Activated CD8-positive, alpha-beta T cell treated with anti-CD3 and anti-CD28 coated beads for 36 hours (primary cell): Measurements from ENCODE around the gene ELP4. TPM values are rescaled to one million over a fixed set of nuclear protein-coding genes. Genes with fewer than 3 reads are reported as not detected.

Experiments
- ATAC-seq: fragments of 200-7000 bp; cut with Tn5 transposase; one replicate; pipeline ENCODE4 v1.10.0; 2021; ENCODE audit warnings: mild to moderate bottlenecking, moderate library complexity
- CTCF ChIA-PET: fragments of 350-600 bp; sonication (Branson Sonifier 250); formaldehyde crosslinking; loops from one replicate; lab custom pipeline; 2021; ENCODE audit warnings: antibody characterized with exemption; lab: Charles Lee
- POLR2A ChIA-PET: fragments of 350-600 bp; sonication (Branson Sonifier 250); formaldehyde crosslinking; loops from one replicate; lab custom pipeline; 2021; ENCODE audit warnings: antibody characterized with exemption; lab: Charles Lee
- DNase-seq: peaks from one replicate; pipeline ENCODE4 v3.0.0-alpha.2; 2020
- H3K27ac Mint-ChIP-seq: one replicate; pipeline ENCODE4 v1.8.0; 2021; ENCODE audit warnings: mild to moderate bottlenecking, mixed read lengths
- H3K27me3 Mint-ChIP-seq: one replicate; pipeline ENCODE4 v1.8.0; 2021; ENCODE audit warnings: mixed read lengths
- H3K36me3 Mint-ChIP-seq: one replicate; pipeline ENCODE4 v1.8.0; 2021; ENCODE audit warnings: low read depth, mixed read lengths
- H3K4me1 Mint-ChIP-seq: one replicate; pipeline ENCODE4 v1.8.0; 2021; ENCODE audit warnings: low read depth, mixed read lengths
- H3K4me3 Mint-ChIP-seq: one replicate; pipeline ENCODE4 v1.8.0; 2021; ENCODE audit warnings: mild to moderate bottlenecking, moderate library complexity, mixed read lengths
- H3K9me3 Mint-ChIP-seq: one replicate; pipeline ENCODE4 v1.8.0; 2021; ENCODE audit warnings: mixed read lengths
- intact Hi-C: fragments of 100-400 bp; cut with micrococcal nuclease; formaldehyde crosslinking; loops from one replicate; pipeline ENCODE4 v1.10.0; 2022
- total RNA-seq, 2 experiments: library from RNA; stranded (reverse); gene quantifications; one replicate each; pipeline ENCODE4 v1.2.3, GENCODE V29; 2021
- TF ChIP-seq, protein P1 (sequence below): fragments of 200-600 bp; IDR thresholded peaks from one replicate; pipeline ENCODE4 v1.8.0; 2022; ENCODE audit warnings: antibody characterized with exemption, mild to moderate bottlenecking

The ELP4 gene
- total RNA-seq, 2 experiments from 2014 or later: 21.1 to 21.6 TPM

DNA sequence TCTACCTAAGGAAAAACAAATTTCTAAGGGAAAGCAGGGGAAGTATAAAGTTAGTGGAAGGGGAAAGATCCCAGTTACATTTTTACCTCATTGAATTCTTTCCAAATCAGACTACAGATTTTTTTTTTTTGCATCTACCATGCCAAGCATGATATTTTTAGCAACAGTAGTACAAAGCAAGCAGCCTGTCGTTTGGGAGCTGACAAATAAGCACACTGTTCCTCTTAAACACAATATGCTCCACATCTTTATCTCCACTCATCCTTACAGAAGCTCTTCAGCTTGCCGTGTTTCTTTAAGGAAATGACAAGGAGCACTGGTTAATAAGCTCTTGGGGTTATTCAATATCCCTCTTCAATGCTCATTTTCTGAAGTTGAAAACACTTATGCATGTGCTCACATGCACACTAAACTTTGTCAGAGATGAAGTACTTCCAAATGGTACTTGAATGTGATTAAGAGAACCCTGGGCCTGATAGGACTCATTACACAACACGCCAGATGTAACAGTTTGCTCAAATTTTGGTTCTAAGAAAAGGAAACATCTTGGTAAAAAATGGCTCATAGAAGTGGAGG lies 247.8 kb downstream of the ELP4 start:
- ATAC-seq (no peak), DNase-seq (no peak)
- no peak overlapping the region for H3K4me3 Mint-ChIP-seq

GRCh38 chr11:31761636-31762035 lies 252.1 kb downstream of the ELP4 start:
- H3K27ac Mint-ChIP-seq: no peak overlapping the region
- no peaks in the 10 kb centered on the region for H3K9me3 Mint-ChIP-seq
- TF ChIP-seq, protein P1, sequence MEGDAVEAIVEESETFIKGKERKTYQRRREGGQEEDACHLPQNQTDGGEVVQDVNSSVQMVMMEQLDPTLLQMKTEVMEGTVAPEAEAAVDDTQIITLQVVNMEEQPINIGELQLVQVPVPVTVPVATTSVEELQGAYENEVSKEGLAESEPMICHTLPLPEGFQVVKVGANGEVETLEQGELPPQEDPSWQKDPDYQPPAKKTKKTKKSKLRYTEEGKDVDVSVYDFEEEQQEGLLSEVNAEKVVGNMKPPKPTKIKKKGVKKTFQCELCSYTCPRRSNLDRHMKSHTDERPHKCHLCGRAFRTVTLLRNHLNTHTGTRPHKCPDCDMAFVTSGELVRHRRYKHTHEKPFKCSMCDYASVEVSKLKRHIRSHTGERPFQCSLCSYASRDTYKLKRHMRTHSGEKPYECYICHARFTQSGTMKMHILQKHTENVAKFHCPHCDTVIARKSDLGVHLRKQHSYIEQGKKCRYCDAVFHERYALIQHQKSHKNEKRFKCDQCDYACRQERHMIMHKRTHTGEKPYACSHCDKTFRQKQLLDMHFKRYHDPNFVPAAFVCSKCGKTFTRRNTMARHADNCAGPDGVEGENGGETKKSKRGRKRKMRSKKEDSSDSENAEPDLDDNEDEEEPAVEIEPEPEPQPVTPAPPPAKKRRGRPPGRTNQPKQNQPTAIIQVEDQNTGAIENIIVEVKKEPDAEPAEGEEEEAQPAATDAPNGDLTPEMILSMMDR: no peak
- CTCF ChIA-PET: interaction anchor here (0.9 kb wide), 1 partner anchor 410 kb away, joined by 3 read pairs; no protein-coding TSS in a partner anchor
- ATAC-seq (no peak), DNase-seq (no peak)
- intact Hi-C loops: no loop called here
- H3K4me1 Mint-ChIP-seq: no peaks in the 10 kb centered on the region
- H3K4me3 Mint-ChIP-seq: no peak overlapping the region
- no peaks in the 10 kb centered on the region for H3K36me3 Mint-ChIP-seq
- POLR2A ChIA-PET: no interaction called here
- no peaks in the 10 kb centered on the region for H3K27me3 Mint-ChIP-seq

More for the DNA sequence above, 247.8 kb downstream of the ELP4 start:
- Mint-ChIP-seq H3K9me3 (no peaks in the 10 kb centered on the region), H3K27ac (no peak overlapping the region), H3K36me3 (no peaks in the 10 kb centered on the region), H3K27me3 (no peaks in the 10 kb centered on the region), H3K4me1 (no peaks in the 10 kb centered on the region)
- intact Hi-C loops: no loop called here
- ChIA-PET CTCF (no interaction called here), POLR2A (no interaction called here)
- TF ChIP-seq, protein P1: no peak

GRCh38 chr11:31763296-31763695 lies 253.7 kb downstream of the ELP4 start:
- POLR2A ChIA-PET: interaction anchor here (0.6 kb wide), 1 partner anchor 170 kb away, joined by 3 read pairs; no protein-coding TSS in a partner anchor
- CTCF ChIA-PET: no interaction called here
- no peak for DNase-seq
- H3K9me3 Mint-ChIP-seq: no peaks in the 10 kb centered on the region
- TF ChIP-seq, protein P1: no peak
- no peaks in the 10 kb centered on the region for H3K36me3 Mint-ChIP-seq
- no peak for ATAC-seq
- no peak overlapping the region for H3K4me3 Mint-ChIP-seq
- no peaks in the 10 kb centered on the region for H3K27me3 Mint-ChIP-seq
- H3K4me1 Mint-ChIP-seq: no peaks in the 10 kb centered on the region
- intact Hi-C loops: no loop called here
- H3K27ac Mint-ChIP-seq: no peak overlapping the region

DNA sequence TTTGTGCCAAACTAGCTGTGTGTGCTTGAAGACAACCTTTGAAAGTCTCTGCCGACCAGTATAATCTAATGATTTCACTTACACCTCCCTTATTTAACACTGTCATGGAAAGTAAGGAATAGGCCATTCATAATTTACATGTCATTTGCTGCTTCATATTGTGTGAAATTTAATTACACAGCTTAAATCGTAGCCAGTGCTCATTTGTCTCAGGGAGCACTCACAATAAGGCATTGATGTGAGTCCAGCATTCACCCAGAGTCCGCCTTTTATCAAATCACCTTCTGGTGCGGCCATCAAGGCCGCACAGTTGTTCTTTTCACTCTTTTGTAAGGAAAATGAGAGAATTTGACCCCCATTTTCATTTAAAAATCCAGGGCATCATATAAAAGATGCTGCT lies 254.7 kb downstream of the ELP4 start:
- no peak for ATAC-seq
- intact Hi-C loops: no loop called here
- ChIA-PET CTCF (no interaction called here), POLR2A (no interaction called here)
- no peaks in the 10 kb centered on the region for H3K27me3 Mint-ChIP-seq
- H3K36me3 Mint-ChIP-seq: no peaks in the 10 kb centered on the region
- no peak overlapping the region for H3K27ac Mint-ChIP-seq
- H3K4me3 Mint-ChIP-seq: no peak overlapping the region
- H3K9me3 Mint-ChIP-seq: no peaks in the 10 kb centered on the region
- DNase-seq: no peak
- TF ChIP-seq, protein P1: no peak
- no peaks in the 10 kb centered on the region for H3K4me1 Mint-ChIP-seq

- H3K9me3 Mint-ChIP-seq: no peaks in the 10 kb centered on the region
- no peak overlapping the region for H3K4me3 Mint-ChIP-seq
- DNase-seq (no peak), ATAC-seq (no peak)
- intact Hi-C loops: no loop called here
- H3K27me3 Mint-ChIP-seq: no peaks in the 10 kb centered on the region
- no peaks in the 10 kb centered on the region for H3K36me3 Mint-ChIP-seq
- CTCF ChIA-PET: no interaction called here
- POLR2A ChIA-PET: no interaction called here
- TF ChIP-seq, protein P1: no peak
- H3K27ac Mint-ChIP-seq: no peak overlapping the region
- no peaks in the 10 kb centered on the region for H3K4me1 Mint-ChIP-seq
Observed at GRCh38 chr11:31764766-31765165, 255.2 kb downstream of the ELP4 start.
